HepG2 (cell line): ENCODE measurements around the gene PLGRKT. TPM values are rescaled to one million over a fixed set of nuclear protein-coding genes. Genes with fewer than 3 reads are reported as not detected.

Experiments
- CHD2 ChIP-seq: IDR thresholded peaks from 2 replicates; pipeline ENCODE4 v1.6.1; 2011; ENCODE audit warnings: low read depth, low read length, improper control_type of control experiment
- EEA1 ChIP-seq: sonication (generic); formaldehyde crosslinking; IDR thresholded peaks from 2 replicates; pipeline ENCODE4 v1.5.1; 2020; ENCODE audit warnings: mild to moderate bottlenecking, missing genetic modification reagents, borderline replicate concordance
- GATAD1 ChIP-seq: IDR thresholded peaks from 2 replicates; pipeline ENCODE4 v1.6.1; 2016; ENCODE audit warnings: missing genetic modification reagents, missing compliant biosample characterization
- HNRNPUL1 ChIP-seq: fragments of 200-400 bp; formaldehyde crosslinking; IDR thresholded peaks from 2 replicates; pipeline ENCODE4 v1.6.1; 2017; ENCODE audit warnings: low read depth, mild to moderate bottlenecking, low read length, moderate library complexity
- HOXD1 ChIP-seq: sonication (generic); formaldehyde crosslinking; IDR thresholded peaks from 2 replicates; pipeline ENCODE4 v1.5.0; 2020; ENCODE audit warnings: missing genetic modification reagents
- KLF12 ChIP-seq: sonication (generic); formaldehyde crosslinking; IDR thresholded peaks from 2 replicates; pipeline ENCODE4 v1.4.0; 2020; ENCODE audit warnings: missing genetic modification reagents, borderline replicate concordance
- MLLT10 ChIP-seq: sonication (generic); formaldehyde crosslinking; IDR thresholded peaks from 2 replicates; pipeline ENCODE4 v1.4.0; 2020; ENCODE audit warnings: missing genetic modification reagents
- NCOR1 ChIP-seq: fragments of 200-600 bp; sonication (generic); IDR thresholded peaks from 2 replicates; pipeline ENCODE4 v1.7.0; 2017; ENCODE audit warnings: antibody characterized with exemption, low read length, borderline replicate concordance
- PAX8 ChIP-seq: sonication (generic); formaldehyde crosslinking; IDR thresholded peaks from 2 replicates; pipeline ENCODE4 v1.8.0; 2022; ENCODE audit warnings: mild to moderate bottlenecking, missing genetic modification reagents, borderline replicate concordance
- POLR2AphosphoS5 ChIP-seq: IDR thresholded peaks from 2 replicates; pipeline ENCODE4 v1.6.1; 2012; ENCODE audit warnings: low read depth, low read length
- RNF2 ChIP-seq: fragments of 450-650 bp; conservative IDR thresholded peaks from 2 replicates; pipeline ENCODE4 v1.6.1; 2016; ENCODE audit warnings: low read depth
- RXRB ChIP-seq: IDR thresholded peaks from 2 replicates; pipeline ENCODE4 v1.6.1; 2016; ENCODE audit warnings: borderline replicate concordance, missing genetic modification reagents, missing compliant biosample characterization
- SNAPC4 ChIP-seq: sonication (generic); formaldehyde crosslinking; IDR thresholded peaks from 2 replicates; pipeline ENCODE4 v1.4.0; 2020; ENCODE audit warnings: mild to moderate bottlenecking, missing genetic modification reagents
- SOX13 ChIP-seq, 3 experiments: fragments of 450-650 bp in 1 of 3; sonication (generic) in 1 of 3; formaldehyde crosslinking in 1 of 3; IDR thresholded peaks in 2 of 3; conservative IDR thresholded peaks in 1 of 3; 2 replicates each; pipeline versions ENCODE4 v1.5.0 to v1.6.1; 2016 to 2020; ENCODE audit warnings: antibody characterized with exemption in 1 of 3, mild to moderate bottlenecking in 1 of 3, missing compliant biosample characterization in 1 of 3, missing genetic modification reagents in 1 of 3, moderate library complexity in 1 of 3
- TBX3 ChIP-seq: fragments of 450-650 bp; IDR thresholded peaks from 2 replicates; pipeline ENCODE4 v1.6.1; 2017; ENCODE audit warnings: antibody characterized with exemption, mild to moderate bottlenecking, inconsistent platforms, borderline replicate concordance
- TEAD3 ChIP-seq: optimal IDR thresholded peaks from 2 replicates; pipeline ENCODE3; 2016; ENCODE audit warnings: borderline replicate concordance
- TRIM22 ChIP-seq: fragments of 450-650 bp; IDR thresholded peaks from 2 replicates; pipeline ENCODE4 v1.6.1; 2017
- ZBTB34 ChIP-seq: sonication (generic); formaldehyde crosslinking; IDR thresholded peaks from 2 replicates; pipeline ENCODE4 v1.8.0; 2022; ENCODE audit warnings: mild to moderate bottlenecking, missing genetic modification reagents
- ZNF143 ChIP-seq: sonication (generic); formaldehyde crosslinking; IDR thresholded peaks from 2 replicates; pipeline ENCODE4 v1.4.0; 2020; ENCODE audit warnings: missing genetic modification reagents
- ZNF282 ChIP-seq: fragments of 450-650 bp; IDR thresholded peaks from 2 replicates; pipeline ENCODE4 v1.6.1; 2018; ENCODE audit not compliant: partially characterized antibody
- ZNF331 ChIP-seq: sonication (generic); formaldehyde crosslinking; IDR thresholded peaks from 2 replicates; pipeline ENCODE4 v1.4.0; 2020; ENCODE audit warnings: missing genetic modification reagents
- ZNF605 ChIP-seq: sonication (generic); formaldehyde crosslinking; IDR thresholded peaks from 2 replicates; pipeline ENCODE4 v1.8.0; 2022; ENCODE audit warnings: mild to moderate bottlenecking, missing genetic modification reagents
- polyA plus RNA-seq, 8 experiments: library from polyadenylated mRNA; depleted of rRNA in 3 of 8; stranded (reverse) in 7 of 8; unstranded in 1 of 8; fragments of >200 nt; fragmentation: Illumina TruSeq in 4 of 8; extraction: Trizol in 4 of 8; gene quantifications; 2 replicates each; pipeline versions ENCODE4 v1.2.1 to v1.2.3, GENCODE V29; 2011 to 2016; ENCODE audit warnings: low read depth in 4 of 8, missing spikeins in 1 of 8, mixed read lengths in 1 of 8; ENCODE audit not compliant: insufficient read depth in 1 of 8
- total RNA-seq, 5 experiments: library from RNA; depleted of rRNA; stranded (reverse); fragments of >200 nt; fragmentation: Illumina TruSeq; extraction: Trizol; gene quantifications; 2 replicates each; pipeline ENCODE4 v1.2.3, GENCODE V29; 2016; ENCODE audit warnings: low read depth in 1 of 5

PLGRKT gene
- total and polyA plus RNA-seq, 2 of the 13 experiments (the other 11 are each of a cell fraction or from before 2014, with no cell fraction given): 5.0 to 15.8 TPM

- TF ChIP-seq ZNF143 (CRISPR knock-in tag) (peak; percentile 50; the same call in 1 of the 2 replicates), TRIM22 (no peak), HOXD1 (CRISPR knock-in tag) (peak; percentile 68; the same call in 1 of the 2 replicates), KLF12 (CRISPR knock-in tag) (no peak; the same call in 1 of the 2 replicates), RXRB (CRISPR knock-in tag) (no peak; the same call in 1 of the 2 replicates), GATAD1 (CRISPR knock-in tag) (peak; percentile 81), NCOR1 (no peak; the same call in 1 of the 2 replicates), HNRNPUL1 (no peak), MLLT10 (CRISPR knock-in tag) (no peak), EEA1 (peak; percentile 21; the same call in 1 of the 2 replicates), ZNF605 (CRISPR knock-in tag) (peak; percentile 47; the same call in 1 of the 2 replicates), ZBTB34 (peak; percentile 76), TEAD3 (CRISPR knock-in tag) (no peak), SOX13 (IDR thresholded peaks at IDR 0.05) (no peak), SOX13 (CRISPR knock-in tag; conservative IDR thresholded peaks at IDR 0.05 in 1 of 2, IDR thresholded peaks at IDR 0.05 in 1 of 2) (peak in 1 of 2 experiments; percentile 46; a peak in 1 of 4 replicates), POLR2AphosphoS5 (peak; percentile 78), ZNF282 (no peak), ZNF331 (peak; percentile 50; the same call in 1 of the 2 replicates), CHD2 (no peak), RNF2 (peak; percentile 81), SNAPC4 (0 out of 2 replicates have a peak, but pooled peaks have one; percentile 54), PAX8 (CRISPR knock-in tag) (no peak), TBX3 (no peak)
These were observed at the start of gene PLGRKT (continued) for GRCh38 chr9:5437254-5438216.
